H54 (cell line): ENCODE results near the gene CNTNAP2.

ENCODE experiments used
- DNase-seq: peaks from one replicate; pipeline ENCODE4 v3.0.0; 2011; ENCODE audit warnings: low spot score, mixed read lengths; ENCODE audit not compliant: insufficient read length
- FAIRE-seq: peaks from 3 replicates; lab custom pipeline; 2011; peaks lifted over from hg19 to GRCh38; lab: Jason Lieb, UNC
- POLR2A ChIP-seq: IDR thresholded peaks from 2 replicates; pipeline ENCODE4 v1.6.1; 2011; ENCODE audit warnings: low read depth, mild to moderate bottlenecking, low read length

The CNTNAP2 gene

GRCh38 chr7:147452816-147453215 lies 1336.2 kb downstream of the CNTNAP2 start:
- TF ChIP-seq POLR2A, result no peak
- no peak for FAIRE-seq

GRCh38 chr7:147465223-147465622 lies 1348.6 kb downstream of the CNTNAP2 start:
- DNase-seq, result no peak
- FAIRE-seq, result no peak
- TF ChIP-seq POLR2A, result no peak

More at GRCh38 chr7:147452816-147453215, 1336.2 kb downstream of the CNTNAP2 start:
- no peak for DNase-seq

- no peak for DNase-seq
- TF ChIP-seq POLR2A, result no peak
- FAIRE-seq, result no peak
Observed at GRCh38 chr7:147472556-147472955, 1356.0 kb downstream of the CNTNAP2 start.

- no peak for DNase-seq
- no peak for FAIRE-seq
- no peak for TF ChIP-seq POLR2A
Observed at GRCh38 chr7:147474862-147475261, 1358.3 kb downstream of the CNTNAP2 start.

GRCh38 chr7:147477526-147477925 lies 1360.9 kb downstream of the CNTNAP2 start:
- no peak for TF ChIP-seq POLR2A
- FAIRE-seq (no peak), DNase-seq (no peak)

- FAIRE-seq, result no peak
- TF ChIP-seq POLR2A, result no peak
Observed at GRCh38 chr7:147478796-147479195, 1362.2 kb downstream of the CNTNAP2 start.

GRCh38 chr7:147483634-147484292 lies 1367.2 kb downstream of the CNTNAP2 start:
- no peak for TF ChIP-seq POLR2A
- DNase-seq, result peak; percentile 24
- peak; percentile 38 for FAIRE-seq

More at GRCh38 chr7:147478796-147479195, 1362.2 kb downstream of the CNTNAP2 start:
- no peak for DNase-seq

- TF ChIP-seq POLR2A, result no peak
- DNase-seq (no peak), FAIRE-seq (no peak)
Observed at GRCh38 chr7:147485660-147486210, 1369.1 kb downstream of the CNTNAP2 start.

GRCh38 chr7:147492606-147493005 lies 1376.0 kb downstream of the CNTNAP2 start:
- no peak for TF ChIP-seq POLR2A
- DNase-seq (peak; percentile 5), FAIRE-seq (peak; percentile 83)

GRCh38 chr7:147496209-147496608 lies 1379.6 kb downstream of the CNTNAP2 start:
- DNase-seq (no peak), FAIRE-seq (no peak)
- no peak for TF ChIP-seq POLR2A

- FAIRE-seq, result no peak
- TF ChIP-seq POLR2A, result no peak
- DNase-seq, result no peak
Observed at GRCh38 chr7:147497246-147497645, 1380.6 kb downstream of the CNTNAP2 start.

GRCh38 chr7:147498081-147498480 lies 1381.5 kb downstream of the CNTNAP2 start:
- no peak for TF ChIP-seq POLR2A
- no peak for FAIRE-seq
- no peak for DNase-seq

- no peak for TF ChIP-seq POLR2A
- FAIRE-seq (no peak), DNase-seq (no peak)
Observed at GRCh38 chr7:147509035-147509501, 1392.5 kb downstream of the CNTNAP2 start.

- DNase-seq (no peak), FAIRE-seq (no peak)
- no peak for TF ChIP-seq POLR2A
Observed at GRCh38 chr7:147509541-147510200, 1393.1 kb downstream of the CNTNAP2 start.
